Endothelial cell (in vitro differentiated cells): ENCODE results near the gene PLXNB2. TPM values are rescaled to one million over a fixed set of nuclear protein-coding genes. Genes with fewer than 3 reads are reported as not detected.

ENCODE experiments used
- DNase-seq: peaks from one replicate; pipeline ENCODE4 v3.0.0; 2021; ENCODE audit warnings: low spot score
- H3K27ac Mint-ChIP-seq: one replicate; pipeline ENCODE4 v1.8.0; 2021; ENCODE audit warnings: mixed read lengths, inconsistent platforms; ENCODE audit not compliant: unreplicated experiment
- H3K27me3 Mint-ChIP-seq: one replicate; pipeline ENCODE4 v1.8.0; 2021; ENCODE audit warnings: mild to moderate bottlenecking, moderate library complexity, mixed read lengths, inconsistent platforms; ENCODE audit not compliant: unreplicated experiment
- H3K36me3 Mint-ChIP-seq: one replicate; pipeline ENCODE4 v1.8.0; 2021; ENCODE audit warnings: mild to moderate bottlenecking, low read depth, mixed read lengths, inconsistent platforms; ENCODE audit not compliant: unreplicated experiment
- H3K4me1 Mint-ChIP-seq: one replicate; pipeline ENCODE4 v1.8.0; 2021; ENCODE audit warnings: mild to moderate bottlenecking, mixed read lengths, inconsistent platforms; ENCODE audit not compliant: unreplicated experiment
- H3K4me3 Mint-ChIP-seq: one replicate; pipeline ENCODE4 v1.8.0; 2021; ENCODE audit warnings: mild to moderate bottlenecking, mixed read lengths, inconsistent platforms; ENCODE audit not compliant: unreplicated experiment
- H3K9me3 Mint-ChIP-seq: one replicate; pipeline ENCODE4 v1.8.0; 2021; ENCODE audit warnings: mixed read lengths, inconsistent platforms; ENCODE audit not compliant: unreplicated experiment
- total RNA-seq: library from RNA; stranded (reverse); fragmentation: NEBNext Ultra II Directional; extraction: Animal tissue kit (Norgen Biotek cat#: 25700); gene quantifications from one replicate; pipeline ENCODE4 v1.2.1, GENCODE V29; 2021; ENCODE audit not compliant: unreplicated experiment
- TF ChIP-seq, protein P1 (sequence below): fragments of 200-600 bp; sonication (generic); IDR thresholded peaks from one replicate; pipeline ENCODE4 v1.5.0; 2021; ENCODE audit warnings: antibody characterized with exemption; ENCODE audit not compliant: unreplicated experiment

PLXNB2 gene
- total RNA-seq, 1 donor from 2014 or later: 96.5 TPM

DNA sequence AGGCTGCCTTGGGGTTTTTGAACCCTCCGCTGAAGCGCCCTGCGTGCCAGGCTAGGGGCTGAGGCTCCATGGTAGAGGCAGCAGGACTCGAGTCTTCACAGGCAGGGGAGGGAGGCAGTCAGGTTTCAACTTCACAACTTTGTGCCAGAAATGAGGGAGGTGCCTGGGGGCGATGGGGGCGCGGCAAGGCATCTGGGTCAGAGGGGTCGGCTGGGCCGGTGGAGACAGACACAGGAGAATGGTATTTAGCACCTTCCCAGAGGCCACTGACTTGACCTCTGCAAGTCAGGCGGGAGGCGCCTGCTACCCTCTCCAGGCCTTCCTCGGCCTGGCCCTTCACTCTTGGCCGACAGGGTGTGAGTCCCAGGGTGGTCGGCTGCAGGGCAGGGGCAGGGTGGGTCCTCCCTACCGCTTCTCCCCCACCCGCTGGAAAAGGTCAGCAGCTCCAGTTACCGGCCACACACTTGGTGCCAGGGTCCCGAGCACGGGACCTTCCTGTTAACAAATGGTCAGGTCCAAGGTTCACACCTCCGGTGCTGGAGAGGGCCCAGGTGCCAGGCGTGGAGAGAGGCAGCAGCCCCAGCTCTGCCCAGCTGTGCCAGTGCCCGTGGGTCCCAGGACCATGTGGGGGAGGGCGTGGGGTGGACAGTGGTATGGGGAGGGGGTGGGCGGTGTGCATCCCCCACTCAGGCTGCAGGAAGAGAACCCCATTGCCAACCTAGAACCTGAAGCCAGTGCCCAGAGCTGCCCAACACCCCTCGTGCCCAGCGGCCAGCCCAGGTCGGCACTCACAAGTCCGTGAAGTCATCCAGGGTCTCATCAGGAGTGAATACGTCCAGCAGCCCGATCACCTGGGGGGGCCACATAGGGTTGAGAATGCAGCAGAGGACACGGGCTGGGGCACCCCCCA, 49.7 kb downstream of the PLXNB2 start:
- no peaks in the 10 kb centered on the region for H3K36me3 Mint-ChIP-seq
- no peak overlapping the region for H3K27ac Mint-ChIP-seq

DNA sequence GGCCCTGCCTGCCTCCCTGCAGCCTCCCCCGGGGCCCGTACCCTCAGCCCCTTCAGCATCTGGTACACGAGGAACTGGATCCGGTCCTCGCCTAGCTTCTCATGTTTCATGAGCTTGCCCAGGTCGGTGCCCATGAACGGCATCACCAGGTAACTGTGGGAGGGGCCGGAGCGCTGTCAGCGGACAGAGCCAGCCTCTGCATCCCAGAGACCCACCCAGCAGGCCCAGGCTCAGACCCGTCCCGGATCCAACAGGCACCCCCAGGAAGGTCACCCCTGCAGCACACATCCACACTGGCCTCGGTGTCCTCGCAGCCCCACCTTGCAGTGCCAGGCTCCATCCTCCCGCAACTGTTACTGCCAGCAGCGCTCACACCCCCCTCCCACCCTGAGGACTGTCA, 50.4 kb downstream of the PLXNB2 start:
- Mint-ChIP-seq H3K4me3 (no peak overlapping the region), H3K27ac (no peak overlapping the region), H3K36me3 (no peaks in the 10 kb centered on the region), H3K9me3 (no peaks in the 10 kb centered on the region), H3K27me3 (peaks cover 4% of the 10 kb centered on the region), H3K4me1 (no peaks in the 10 kb centered on the region)
- no peak for DNase-seq
- TF ChIP-seq, protein P1, sequence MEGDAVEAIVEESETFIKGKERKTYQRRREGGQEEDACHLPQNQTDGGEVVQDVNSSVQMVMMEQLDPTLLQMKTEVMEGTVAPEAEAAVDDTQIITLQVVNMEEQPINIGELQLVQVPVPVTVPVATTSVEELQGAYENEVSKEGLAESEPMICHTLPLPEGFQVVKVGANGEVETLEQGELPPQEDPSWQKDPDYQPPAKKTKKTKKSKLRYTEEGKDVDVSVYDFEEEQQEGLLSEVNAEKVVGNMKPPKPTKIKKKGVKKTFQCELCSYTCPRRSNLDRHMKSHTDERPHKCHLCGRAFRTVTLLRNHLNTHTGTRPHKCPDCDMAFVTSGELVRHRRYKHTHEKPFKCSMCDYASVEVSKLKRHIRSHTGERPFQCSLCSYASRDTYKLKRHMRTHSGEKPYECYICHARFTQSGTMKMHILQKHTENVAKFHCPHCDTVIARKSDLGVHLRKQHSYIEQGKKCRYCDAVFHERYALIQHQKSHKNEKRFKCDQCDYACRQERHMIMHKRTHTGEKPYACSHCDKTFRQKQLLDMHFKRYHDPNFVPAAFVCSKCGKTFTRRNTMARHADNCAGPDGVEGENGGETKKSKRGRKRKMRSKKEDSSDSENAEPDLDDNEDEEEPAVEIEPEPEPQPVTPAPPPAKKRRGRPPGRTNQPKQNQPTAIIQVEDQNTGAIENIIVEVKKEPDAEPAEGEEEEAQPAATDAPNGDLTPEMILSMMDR: no peak

More for the DNA sequence above, 49.7 kb downstream of the PLXNB2 start:
- Mint-ChIP-seq H3K4me1 (no peaks in the 10 kb centered on the region), H3K4me3 (no peak overlapping the region), H3K27me3 (peaks cover 9% of the 10 kb centered on the region), H3K9me3 (no peaks in the 10 kb centered on the region)
- TF ChIP-seq, protein P1: no peak
- DNase-seq: no peak

DNA sequence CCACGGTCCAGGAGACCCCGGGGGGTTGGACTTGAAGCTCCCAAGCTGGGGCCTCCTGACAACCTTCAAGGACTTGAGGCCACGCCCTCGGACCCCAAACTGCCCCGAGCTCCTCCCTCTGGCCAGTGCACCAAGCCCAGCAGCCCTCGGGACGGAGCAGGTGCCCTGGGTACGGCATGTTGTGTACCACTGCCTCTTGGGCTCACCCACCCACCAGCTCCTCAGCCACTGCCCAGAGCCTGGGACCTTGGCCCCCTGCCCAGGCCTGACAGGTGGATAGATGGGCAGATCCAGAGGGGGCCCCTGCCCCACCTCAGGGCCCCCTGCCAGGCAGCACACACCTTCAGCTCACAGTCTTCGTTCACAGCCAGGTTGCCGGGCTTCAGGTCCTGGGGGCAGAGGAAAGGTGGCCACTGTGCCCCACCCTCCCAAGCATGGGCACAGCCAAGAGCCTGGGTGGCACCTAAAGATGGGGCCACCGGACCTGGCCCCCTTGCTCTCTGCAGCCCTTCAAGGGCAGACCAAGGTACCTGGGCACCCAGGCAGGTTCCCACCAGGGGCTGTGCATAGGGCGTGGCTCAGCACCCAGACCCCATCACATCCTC, 51.1 kb downstream of the PLXNB2 start:
- no peaks in the 10 kb centered on the region for H3K36me3 Mint-ChIP-seq
- TF ChIP-seq, protein P1: no peak
- H3K27me3 Mint-ChIP-seq: peaks cover 4% of the 10 kb centered on the region
- no peaks in the 10 kb centered on the region for H3K4me1 Mint-ChIP-seq
- H3K4me3 Mint-ChIP-seq: no peak overlapping the region
- no peak overlapping the region for H3K27ac Mint-ChIP-seq
- H3K9me3 Mint-ChIP-seq: no peaks in the 10 kb centered on the region
- DNase-seq: no peak

DNA sequence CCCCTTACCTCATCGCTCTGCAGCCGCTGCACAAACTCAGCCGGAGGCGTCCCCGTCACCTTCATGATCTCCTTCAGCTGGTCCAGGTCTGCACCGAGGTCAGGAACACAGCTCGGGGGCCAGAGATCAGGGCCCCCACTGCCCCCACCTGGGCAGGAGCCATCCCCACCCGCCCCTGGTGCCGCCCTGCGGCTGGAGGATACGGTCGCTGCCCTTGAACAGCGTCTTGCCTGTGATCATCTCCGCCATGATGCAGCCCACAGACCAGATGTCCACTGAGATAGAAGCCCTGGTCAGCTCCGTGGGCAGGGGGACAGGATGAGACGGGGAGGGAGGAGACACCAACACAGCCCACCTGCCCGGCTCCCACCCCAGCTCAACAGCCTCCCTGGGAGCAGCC, 51.8 kb downstream of the PLXNB2 start:
- no peak for DNase-seq
- no peaks in the 10 kb centered on the region for H3K9me3 Mint-ChIP-seq
- H3K36me3 Mint-ChIP-seq: no peaks in the 10 kb centered on the region
- TF ChIP-seq, protein P1: no peak
- H3K4me3 Mint-ChIP-seq: no peak overlapping the region
- no peak overlapping the region for H3K27ac Mint-ChIP-seq
- peaks cover 4% of the 10 kb centered on the region for H3K27me3 Mint-ChIP-seq
- no peaks in the 10 kb centered on the region for H3K4me1 Mint-ChIP-seq

DNA sequence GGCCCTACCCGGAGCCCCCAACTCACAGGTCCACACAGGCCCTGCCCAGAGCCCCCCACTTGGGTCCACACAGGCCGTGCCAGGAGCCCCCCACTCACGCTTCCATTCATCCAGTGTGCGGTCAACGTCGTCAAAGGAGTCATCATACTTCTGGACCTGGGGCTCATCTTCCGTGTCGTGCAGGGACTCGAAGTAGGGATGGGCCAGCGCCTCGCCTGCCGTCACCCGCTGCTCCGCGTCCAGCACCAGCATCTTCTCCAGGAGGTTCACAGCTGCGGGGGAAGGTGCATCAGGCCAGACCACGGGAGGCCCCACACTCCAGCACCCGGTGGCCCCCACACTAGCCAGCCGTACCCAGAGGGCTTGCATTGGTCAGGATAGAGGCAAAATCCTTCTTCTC, 52.3 kb downstream of the PLXNB2 start:
- Mint-ChIP-seq H3K27ac (no peak overlapping the region), H3K9me3 (no peaks in the 10 kb centered on the region), H3K27me3 (peaks cover 4% of the 10 kb centered on the region), H3K4me1 (no peaks in the 10 kb centered on the region), H3K4me3 (no peak overlapping the region), H3K36me3 (no peaks in the 10 kb centered on the region)
- DNase-seq: no peak
- TF ChIP-seq, protein P1: no peak
